PC-3 (cell line): Measurements from ENCODE around the gene POLD4. TPM values are rescaled to one million over a fixed set of nuclear protein-coding genes. Genes with fewer than 3 reads are reported as not detected.
A peak's percentile ranks its signal among the peaks of the same experiment; 100 is the strongest.

Source experiments
- ATAC-seq: fragments of 200-7000 bp; cut with Tn5 transposase; 2 replicates; pipeline ENCODE4 v1.9.1; 2020; ENCODE audit warnings: mild to moderate bottlenecking, moderate library complexity
- BruUV-seq: library from RNA; stranded (reverse); fragments of 400-500 nt; replicated peaks from 2 replicates; lab custom pipeline; 2021; lab: Mats Ljungman, UMichigan
- CTCF ChIA-PET: fragments of 300-600 bp; sonication (Branson Sonifier 250); formaldehyde crosslinking; loops from one replicate; lab custom pipeline; 2022; ENCODE audit warnings: antibody characterized with exemption; lab: Charles Lee
- POLR2A ChIA-PET: fragments of 300-600 bp; sonication (Branson Sonifier 250); formaldehyde crosslinking; loops from one replicate; lab custom pipeline; 2022; ENCODE audit warnings: antibody characterized with exemption; ENCODE audit not compliant: unreplicated experiment; lab: Charles Lee
- DNase-seq: peaks from one replicate; pipeline ENCODE4 v3.0.0-alpha.2; 2015
- H2AFZ ChIP-seq: fragments of 300-600 bp; sonication (generic); 2 replicates; pipeline ENCODE4 v1.6.0; 2016; ENCODE audit warnings: antibody characterized with exemption, low read length
- H3F3A ChIP-seq: fragments of 300-600 bp; sonication (generic); one replicate; pipeline ENCODE4 v1.6.0; 2017; ENCODE audit warnings: antibody characterized with exemption, low read length, control low read depth, mild to moderate bottlenecking; ENCODE audit not compliant: unreplicated experiment
- H3K27ac ChIP-seq: fragments of 300-600 bp; sonication (generic); 2 replicates; pipeline ENCODE4 v1.5.1; 2016; ENCODE audit warnings: mild to moderate bottlenecking, low read length
- H3K27me3 ChIP-seq: fragments of 300-600 bp; sonication (generic); 2 replicates; pipeline ENCODE4 v1.6.1; 2016; ENCODE audit warnings: low read length, mixed read lengths
- H3K36me3 ChIP-seq: fragments of 300-600 bp; sonication (generic); 2 replicates; pipeline ENCODE4 v1.6.1; 2016; ENCODE audit warnings: low read depth, mixed run types, low read length, mixed read lengths
- H3K4me1 ChIP-seq: fragments of 300-600 bp; sonication (generic); 2 replicates; pipeline ENCODE4 v1.5.1; 2016; ENCODE audit warnings: low read length; ENCODE audit not compliant: insufficient read depth
- H3K4me2 ChIP-seq: fragments of 300-600 bp; sonication (generic); 2 replicates; pipeline ENCODE4 v1.6.0; 2016; ENCODE audit warnings: low read length
- H3K4me3 ChIP-seq: fragments of 300-600 bp; sonication (generic); 2 replicates; pipeline ENCODE4 v1.5.1; 2016; ENCODE audit warnings: mild to moderate bottlenecking, low read length, mixed read lengths
- H3K79me2 ChIP-seq: fragments of 300-600 bp; sonication (generic); 2 replicates; pipeline ENCODE4 v1.6.1; 2017; ENCODE audit warnings: low read length, mixed read lengths
- H3K9ac ChIP-seq: fragments of 300-600 bp; sonication (generic); 2 replicates; pipeline ENCODE4 v1.6.0; 2016; ENCODE audit warnings: mild to moderate bottlenecking, low read length
- H3K9me2 ChIP-seq: fragments of 300-600 bp; sonication (generic); replicated peaks from 2 replicates; pipeline ENCODE4 v1.6.1; 2016; ENCODE audit warnings: mixed run types, low read length, mixed read lengths
- H3K9me3 ChIP-seq: fragments of 300-600 bp; sonication (generic); 2 replicates; pipeline ENCODE4 v1.6.1; 2016; ENCODE audit warnings: low read length, mixed read lengths
- H4K20me1 ChIP-seq: fragments of 300-600 bp; sonication (generic); 2 replicates; pipeline ENCODE4 v1.6.1; 2016; ENCODE audit warnings: low read length, mixed read lengths
- EZH2 ChIP-seq: fragments of 300-600 bp; sonication (generic); IDR thresholded peaks from one replicate; pipeline ENCODE4 v1.6.1; 2017; ENCODE audit warnings: antibody characterized with exemption, mild to moderate bottlenecking, low read length; ENCODE audit not compliant: unreplicated experiment
- EZH2phosphoT487 ChIP-seq: fragments of 300-600 bp; sonication (generic); IDR thresholded peaks from 2 replicates; pipeline ENCODE4 v1.6.1; 2018; ENCODE audit warnings: mild to moderate bottlenecking, antibody characterized with exemption, low read length, borderline replicate concordance
- intact Hi-C: fragments of 100-400 bp; cut with micrococcal nuclease; formaldehyde crosslinking; loops from 2 replicates; pipeline ENCODE4 v1.9.0; 2023
- total RNA-seq: library from RNA; depleted of rRNA; stranded (reverse); fragments of >200 nt; gene quantifications from 2 replicates; pipeline ENCODE4 v1.2.3, GENCODE V29; 2014
- TF ChIP-seq, protein P1 (sequence below): fragments of 300-600 bp; sonication (generic); conservative IDR thresholded peaks from 2 replicates; pipeline ENCODE4 v1.5.1; 2017; ENCODE audit warnings: antibody characterized with exemption, low read depth, mild to moderate bottlenecking, low read length

POLD4 gene
- total RNA-seq, 1 experiment from 2014 or later = 81.5 TPM

DNA sequence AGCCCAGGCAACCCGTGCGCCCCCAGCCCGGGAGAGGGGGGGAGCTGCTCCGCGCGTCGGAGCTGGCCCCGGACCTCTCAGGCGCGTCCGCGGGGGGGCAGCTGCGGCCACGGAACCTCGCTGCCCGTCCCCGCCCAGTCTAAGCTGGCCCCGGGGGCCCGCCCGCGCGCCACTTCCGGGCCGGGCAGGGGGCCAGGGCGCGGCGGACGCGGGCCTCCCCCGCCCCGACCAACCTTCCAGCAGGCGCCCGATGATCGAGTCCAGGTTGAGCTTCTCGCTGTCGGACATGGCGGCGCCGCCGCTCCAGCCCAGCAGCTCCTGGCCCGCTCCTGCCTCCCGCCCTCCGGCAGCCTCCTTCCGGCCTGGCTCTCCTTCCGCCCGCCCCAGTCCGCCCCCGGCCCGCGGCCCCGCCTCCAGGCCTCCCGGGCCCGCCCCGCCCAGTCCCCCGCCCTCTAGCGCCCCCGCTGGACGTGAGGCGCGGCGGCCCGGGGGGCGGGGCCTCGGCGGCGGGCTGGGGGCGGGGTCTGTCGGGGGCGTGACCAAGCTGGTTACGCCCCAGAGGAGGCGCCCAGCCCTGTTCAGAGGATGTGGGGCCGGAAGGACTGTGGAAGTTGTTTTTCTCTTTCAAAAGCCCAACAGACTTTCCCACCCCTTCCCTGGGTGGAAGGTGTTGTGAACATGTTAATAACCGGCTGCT lies 48.3 kb upstream of the POLD4 start, which contains the start of gene PPP1CA:
TSS of gene PPP1CA (minus strand) at position 364 of the 697 bp plus-strand sequence. CDS start at position 288, 76 bp downstream.
- Histone ChIP-seq H3K4me3 (peak within 1 kb of the TSS; percentile 88), H2AFZ (peak within 1 kb of the TSS; percentile 74), H4K20me1 (peaks cover 16% of the 10 kb centered on the region; the same call in 1 of the 2 replicates), H3K9me2 (no peaks in the 10 kb centered on the region), H3K27ac (peak within 1 kb of the TSS; percentile 71), H3F3A (no peaks in the 10 kb centered on the region), H3K9ac (peak within 1 kb of the TSS; percentile 93), H3K79me2 (peaks cover 28% of the 10 kb centered on the region), H3K36me3 (peaks cover 24% of the 10 kb centered on the region), H3K9me3 (no peaks in the 10 kb centered on the region), H3K4me1 (peaks cover 11% of the 10 kb centered on the region), H3K4me2 (peak within 1 kb of the TSS; percentile 98), H3K27me3 (no peaks in the 10 kb centered on the region)
- TF ChIP-seq EZH2 (no peak), EZH2phosphoT487 (no peak)
- TF ChIP-seq, protein P1, sequence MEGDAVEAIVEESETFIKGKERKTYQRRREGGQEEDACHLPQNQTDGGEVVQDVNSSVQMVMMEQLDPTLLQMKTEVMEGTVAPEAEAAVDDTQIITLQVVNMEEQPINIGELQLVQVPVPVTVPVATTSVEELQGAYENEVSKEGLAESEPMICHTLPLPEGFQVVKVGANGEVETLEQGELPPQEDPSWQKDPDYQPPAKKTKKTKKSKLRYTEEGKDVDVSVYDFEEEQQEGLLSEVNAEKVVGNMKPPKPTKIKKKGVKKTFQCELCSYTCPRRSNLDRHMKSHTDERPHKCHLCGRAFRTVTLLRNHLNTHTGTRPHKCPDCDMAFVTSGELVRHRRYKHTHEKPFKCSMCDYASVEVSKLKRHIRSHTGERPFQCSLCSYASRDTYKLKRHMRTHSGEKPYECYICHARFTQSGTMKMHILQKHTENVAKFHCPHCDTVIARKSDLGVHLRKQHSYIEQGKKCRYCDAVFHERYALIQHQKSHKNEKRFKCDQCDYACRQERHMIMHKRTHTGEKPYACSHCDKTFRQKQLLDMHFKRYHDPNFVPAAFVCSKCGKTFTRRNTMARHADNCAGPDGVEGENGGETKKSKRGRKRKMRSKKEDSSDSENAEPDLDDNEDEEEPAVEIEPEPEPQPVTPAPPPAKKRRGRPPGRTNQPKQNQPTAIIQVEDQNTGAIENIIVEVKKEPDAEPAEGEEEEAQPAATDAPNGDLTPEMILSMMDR = 0 out of 2 replicates have a peak, but pooled peaks have one; percentile 30
- no TSS peak for BruUV-seq
- CTCF ChIA-PET = interaction anchor here (0.5 to 1.7 kb wide), 11 partner anchors 10 to 1387 kb away, joined by 3 to 15 read pairs (median 5); partner anchors contain the start of genes PITPNM1, RAD9A and TMEM134
- DNase-seq (peak; percentile 88), ATAC-seq (peak; percentile 86)
- intact Hi-C loops = loop anchor here (1.0 to 2.0 kb wide), 2 partner anchors 27 to 67 kb away; partner anchors contain the start of gene RPS6KB2
- POLR2A ChIA-PET = interaction anchor here (0.5 to 1.2 kb wide), 12 partner anchors 10 to 935 kb away, joined by 3 to 16 read pairs (median 5); partner anchors contain the start of genes NUDT8, PELI3 and RAD9A

DNA sequence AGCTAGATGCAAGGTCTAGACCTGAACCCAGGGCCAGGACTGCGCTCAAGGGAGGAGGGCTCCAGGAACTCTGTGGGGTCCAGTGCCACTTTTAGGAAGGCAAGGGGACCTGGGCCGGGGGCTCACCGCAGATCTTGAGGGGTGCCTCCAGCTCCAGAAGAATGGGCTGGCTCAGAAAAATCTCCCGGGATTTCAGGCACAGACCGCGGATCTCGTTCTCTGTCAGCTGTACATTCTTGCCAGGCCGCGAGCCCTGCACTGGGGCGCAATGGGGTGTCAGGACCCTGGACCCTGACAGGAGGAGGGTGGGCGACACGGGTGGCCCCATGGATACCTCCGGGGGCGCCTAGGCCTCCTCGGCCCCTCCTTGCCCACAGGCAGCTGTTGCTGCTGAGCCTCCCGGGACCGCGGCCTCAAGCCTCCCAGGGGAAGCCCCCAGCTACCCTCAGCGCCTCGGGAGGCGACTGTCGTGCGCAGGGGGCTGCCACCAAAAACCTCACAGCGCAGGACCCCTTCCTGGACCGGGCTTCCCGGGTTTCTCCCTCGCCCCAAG lies 47.7 kb upstream of the POLD4 start:
- intact Hi-C loops = loop anchor here (1.0 kb wide), 1 partner anchor 67 kb away; no protein-coding TSS in a partner anchor
- no peaks in the 10 kb centered on the region for H3F3A ChIP-seq
- POLR2A ChIA-PET = interaction anchor here (0.5 to 1.2 kb wide), 7 partner anchors 20 to 935 kb away, joined by 3 to 16 read pairs (median 5); partner anchors contain the start of gene PELI3
- H4K20me1 ChIP-seq = peaks cover 16% of the 10 kb centered on the region; the same call in 1 of the 2 replicates
- peaks cover 11% of the 10 kb centered on the region for H3K4me1 ChIP-seq
- CTCF ChIA-PET = interaction anchor here (0.6 to 1.7 kb wide), 8 partner anchors 9 to 899 kb away, joined by 3 to 15 read pairs (median 6); partner anchors contain the start of genes PITPNM1, RAD9A and TMEM134
- DNase-seq (no peak), ATAC-seq (no peak; the same call in none of the 2 replicates)
- H3K79me2 ChIP-seq = peaks cover 28% of the 10 kb centered on the region
- peaks cover 24% of the 10 kb centered on the region for H3K36me3 ChIP-seq
- no peaks in the 10 kb centered on the region for H3K27me3 ChIP-seq
- no peaks in the 10 kb centered on the region for H3K9me2 ChIP-seq
- H3K4me2 ChIP-seq = peak overlapping the region; percentile 98
- H3K27ac ChIP-seq = peak overlapping the region; percentile 71
- H2AFZ ChIP-seq = peak overlapping the region; percentile 74; the same call in 1 of the 2 replicates
- peak overlapping the region; percentile 93 for H3K9ac ChIP-seq
- BruUV-seq = TSS peak; percentile 39
- peak overlapping the region; percentile 88 for H3K4me3 ChIP-seq
- no peaks in the 10 kb centered on the region for H3K9me3 ChIP-seq
- TF ChIP-seq, protein P1 = no peak
- TF ChIP-seq EZH2phosphoT487 (no peak), EZH2 (no peak)
